ENCODE measurements around the gene NR4A1.

Gene NR4A1

GRCh38 chr12:52054833-52055730, 3.8 kb downstream of the NR4A1 start:
- TF ChIP-seq POLR2A (IDR thresholded peaks at IDR 0.05; ENCODE audit: low read length): no peak
- no peak for TF ChIP-seq GATA1 (IDR thresholded peaks at IDR 0.05; ENCODE audit: low read depth, low read length)
- no peak for DNase-seq

GRCh38 chr12:52055731-52056711, 4.8 kb downstream of the NR4A1 start:
- TF ChIP-seq POLR2A (IDR thresholded peaks at IDR 0.05; ENCODE audit: low read length) (no peak), GATA1 (IDR thresholded peaks at IDR 0.05; ENCODE audit: low read depth, low read length) (no peak)
- DNase-seq: no peak

GRCh38 chr12:52056801-52057637, 5.8 kb downstream of the NR4A1 start:
- no peak for TF ChIP-seq GATA1 (IDR thresholded peaks at IDR 0.05; ENCODE audit: low read depth, low read length)
- peak; percentile 47 for TF ChIP-seq POLR2A (IDR thresholded peaks at IDR 0.05; ENCODE audit: low read length)
- no peak for DNase-seq

GRCh38 chr12:52057638-52058576, 6.7 kb downstream of the NR4A1 start:
- TF ChIP-seq POLR2A (IDR thresholded peaks at IDR 0.05; ENCODE audit: low read length) (no peak), GATA1 (IDR thresholded peaks at IDR 0.05; ENCODE audit: low read depth, low read length) (no peak)
- DNase-seq: no peak

- DNase-seq: no peak
- no peak for TF ChIP-seq GATA1 (IDR thresholded peaks at IDR 0.05; ENCODE audit: low read depth, low read length)
- TF ChIP-seq POLR2A (IDR thresholded peaks at IDR 0.05; ENCODE audit: low read length): no peak
Observed at GRCh38 chr12:52058631-52059361, 7.6 kb downstream of the NR4A1 start.

GRCh38 chr12:52059582-52060497, 8.6 kb downstream of the NR4A1 start:
- TF ChIP-seq GATA1 (IDR thresholded peaks at IDR 0.05; ENCODE audit: low read depth, low read length) (no peak), POLR2A (IDR thresholded peaks at IDR 0.05; ENCODE audit: low read length) (peak; percentile 75)
- no peak for DNase-seq

- TF ChIP-seq POLR2A (IDR thresholded peaks at IDR 0.05; ENCODE audit: low read length) (no peak), GATA1 (IDR thresholded peaks at IDR 0.05; ENCODE audit: low read depth, low read length) (no peak)
- DNase-seq: no peak
Observed at GRCh38 chr12:52060498-52061177, 9.4 kb downstream of the NR4A1 start.

- DNase-seq: no peak
- no peak for TF ChIP-seq POLR2A (IDR thresholded peaks at IDR 0.05; ENCODE audit: low read length)
- TF ChIP-seq GATA1 (IDR thresholded peaks at IDR 0.05; ENCODE audit: low read depth, low read length): no peak
Observed at GRCh38 chr12:52061470-52062166, 10.4 kb downstream of the NR4A1 start.

- DNase-seq: peak; percentile 22 to 31
- TF ChIP-seq GATA1 (IDR thresholded peaks at IDR 0.05; ENCODE audit: low read depth, low read length) (no peak), POLR2A (IDR thresholded peaks at IDR 0.05; ENCODE audit: low read length) (no peak)
Observed at GRCh38 chr12:52062167-52063081, 11.2 kb downstream of the NR4A1 start.

All from erythroblast (primary cell).